Thyroid gland (tissue), 4 donors: ENCODE measurements around the gene DDX49. TPM values are rescaled to one million over a fixed set of nuclear protein-coding genes. Genes with fewer than 3 reads are reported as not detected.

Source experiments
- DNase-seq, 2 donors: peaks; one replicate each; pipeline ENCODE4 v3.0.0-alpha.2; 2019
- H3K27ac ChIP-seq, 3 donors: fragments of 200-600 bp; sonication (generic); 1 replicate in 2 of 3; 2 replicates in 1 of 3; pipeline ENCODE4 v1.5.1; 2016 to 2019; ENCODE audit warnings: mild to moderate bottlenecking in 1 of 3, moderate library complexity in 1 of 3
- H3K27me3 ChIP-seq: fragments of 200-600 bp; sonication (generic); one replicate; pipeline ENCODE4 v1.5.1; 2019
- H3K36me3 ChIP-seq, 2 donors: fragments of 200-600 bp; sonication (generic); one replicate each; pipeline ENCODE4 v1.5.1; 2016 to 2019
- H3K4me1 ChIP-seq, 2 donors: fragments of 200-600 bp; sonication (generic); one replicate each; pipeline ENCODE4 v1.5.1; 2017 to 2019
- H3K4me3 ChIP-seq, 3 donors: fragments of 200-600 bp; sonication (generic); replicated peaks in 1 of 3; 1 replicate in 2 of 3; 2 replicates in 1 of 3; pipeline ENCODE4 v1.5.1; 2016; ENCODE audit warnings: mild to moderate bottlenecking in 1 of 3
- H3K9me3 ChIP-seq: fragments of 200-600 bp; sonication (generic); one replicate; pipeline ENCODE4 v1.5.1; 2017
- CTCF ChIP-seq, 6 experiments: fragments of 200-600 bp in 3 of 6; fragments of 450-650 bp in 3 of 6; sonication (generic) in 3 of 6; IDR thresholded peaks; one replicate each; pipeline ENCODE4 v1.5.1; 2016 to 2019; ENCODE audit warnings: antibody characterized with exemption in 6 of 6, mild to moderate bottlenecking in 2 of 6, inconsistent platforms in 1 of 6, moderate library complexity in 1 of 6
- POLR2A ChIP-seq, 2 donors: fragments of 450-650 bp; IDR thresholded peaks; one replicate each; pipeline ENCODE4 v1.6.1; 2017; ENCODE audit warnings: antibody characterized with exemption in 2 of 2, mild to moderate bottlenecking in 2 of 2, moderate library complexity in 1 of 2
- WGBS, 2 donors: methylation state at CpG; one replicate each; pipeline ENCODE4 v1.1.5; 2017; 5-methylcytosine and 5-hydroxymethylcytosine counted together
- intact Hi-C: fragments of 100-400 bp; cut with DNase I; formaldehyde crosslinking; loops from one replicate; pipeline ENCODE4 v1.15.1; 2023
- total RNA-seq, 4 donors: library from RNA; depleted of rRNA; stranded (reverse); fragments of >200 nt; gene quantifications; one replicate each; pipeline ENCODE4 v1.2.3, GENCODE V29; 2016

DDX49 gene
- total RNA-seq, 4 donors from 2014 or later = 33.5 to 63.7 (median 46.0) TPM

- peak overlapping the region in 2 of 3 donors; percentile 96 to 99 for H3K27ac ChIP-seq
- H3K4me3 ChIP-seq = no peak overlapping the region
- H3K4me1 ChIP-seq = peaks cover 27 to 41% of the 10 kb centered on the region in 2 donors
- 74 to 90% methylated on average over 4 to 5 of the region's 5 CpGs for WGBS, 2 donors
- intact Hi-C loops = no loop called here
- no peaks in the 10 kb centered on the region for H3K27me3 ChIP-seq
- H3K36me3 ChIP-seq = no peaks in the 10 kb centered on the region
- TF ChIP-seq CTCF (IDR thresholded peaks at IDR 0.05) (no peak), POLR2A (IDR thresholded peaks at IDR 0.05) (no peak)
- H3K9me3 ChIP-seq = no peaks in the 10 kb centered on the region
- no peak for DNase-seq
Observed at GRCh38 chr19:18972851-18973250, 53.3 kb downstream of the DDX49 start.

- Histone ChIP-seq H3K36me3 (no peaks in the 10 kb centered on the region), H3K27me3 (no peaks in the 10 kb centered on the region), H3K4me3 (no peak overlapping the region), H3K27ac (peak overlapping the region in 1 of 3 donors; percentile 91), H3K4me1 (peaks cover 14 to 31% of the 10 kb centered on the region in 2 donors), H3K9me3 (no peaks in the 10 kb centered on the region)
- no peak for DNase-seq
- intact Hi-C loops = no loop called here
- TF ChIP-seq CTCF (IDR thresholded peaks at IDR 0.05) = no peak
- WGBS, 2 donors = 96 to 98% methylated on average over 3 of the region's 3 CpGs
Observed at GRCh38 chr19:18975011-18975410, 55.5 kb downstream of the DDX49 start.

- no peak for DNase-seq
- H3K36me3 ChIP-seq = no peaks in the 10 kb centered on the region
- intact Hi-C loops = no loop called here
- no peaks in the 10 kb centered on the region for H3K9me3 ChIP-seq
- no peak for TF ChIP-seq POLR2A (IDR thresholded peaks at IDR 0.05)
- TF ChIP-seq CTCF (IDR thresholded peaks at IDR 0.05) = no peak
- H3K27me3 ChIP-seq = no peaks in the 10 kb centered on the region
- no peak overlapping the region for H3K4me3 ChIP-seq
- H3K27ac ChIP-seq = peak overlapping the region in 1 of 3 donors; percentile 91
- H3K4me1 ChIP-seq = peaks cover 13 to 25% of the 10 kb centered on the region in 2 donors
- 64 to 65% methylated on average over 10 of the region's 10 CpGs for WGBS, 2 donors
Observed at GRCh38 chr19:18975869-18976268, 56.4 kb downstream of the DDX49 start.

Other genes with a start within 250 kb of the DDX49 start
- 10 to 100 TPM; 12.3 to 15.9 (median 13.1) TPM for gene CRTC1, start 236.0 kb upstream of the DDX49 start, total RNA-seq
- gene COMP, start 128.4 kb upstream of the DDX49 start, total RNA-seq = 10 to 100 TPM in 1 of 4 donors, 1 to 10 TPM in 1, under 1 TPM in 2; 0.33 to 33.3 (median 1.9) TPM
- 100 to 1,000 TPM in 1 of 4 donors, 10 to 100 TPM in 3; 56.7 to 122 (median 79.6) TPM for gene UPF1, start 87.8 kb upstream of the DDX49 start, total RNA-seq
- gene CERS1, start 23.6 kb upstream of the DDX49 start, total RNA-seq = 1 to 10 TPM in 1 of 4 donors, under 1 TPM in 3; 0.24 to 1.3 (median 0.59) TPM
- 100 to 1,000 TPM; 192 to 405 (median 329) TPM for gene COPE, start 328 bp upstream of the DDX49 start, total RNA-seq
- gene HOMER3, start 21.5 kb downstream of the DDX49 start, total RNA-seq = 100 to 1,000 TPM in 1 of 4 donors, 10 to 100 TPM in 3; 55.6 to 169 (median 63.4) TPM
- gene SUGP2, start 113.8 kb downstream of the DDX49 start, total RNA-seq = 10 to 100 TPM; 70.3 to 93.5 (median 82.2) TPM
- 10 to 100 TPM; 33.1 to 60.0 (median 46.1) TPM for gene ARMC6, start 113.9 kb downstream of the DDX49 start, total RNA-seq
- 10 to 100 TPM; 28.0 to 43.9 (median 33.9) TPM for gene SLC25A42, start 144.3 kb downstream of the DDX49 start, total RNA-seq
- 10 to 100 TPM; 29.6 to 37.8 (median 33.1) TPM for gene TMEM161A, start 218.8 kb downstream of the DDX49 start, total RNA-seq